ENCODE results near the gene LIN7C.

GRCh38 chr11:27506200-27507182 lies at the start of gene LIN7C:
- TF ChIP-seq JUND (IDR thresholded peaks at IDR 0.05; ENCODE audit: low read length) (no peak), CTCF (IDR thresholded peaks at IDR 0.05; ENCODE audit: control extremely low read depth in 1 of 3, insufficient read depth in 1 of 3, low read depth in 1 of 3, low read length in 3 of 3) (peak in 2 of 3 experiments; percentile 21 to 22; a peak in 2 of 4 replicates), POLR2AphosphoS5 (IDR thresholded peaks at IDR 0.05; ENCODE audit: low read depth, low read length) (peak; percentile 97), PHF8 (conservative IDR thresholded peaks at IDR 0.05; ENCODE audit: low read depth, low read length) (peak; percentile 99), POLR2A (IDR thresholded peaks at IDR 0.05; ENCODE audit: control extremely low read depth in 1 of 2, low read depth in 2 of 2, low read length in 2 of 2) (peak; percentile 98 to 99), TAF1 (IDR thresholded peaks at IDR 0.05; ENCODE audit: low read depth, low read length) (peak; percentile 88), MAX (IDR thresholded peaks at IDR 0.05) (peak; percentile 82)
